ENCODE measurements around the gene TTR. TPM values are rescaled to one million over a fixed set of nuclear protein-coding genes. Genes with fewer than 3 reads are reported as not detected.

TTR gene
- total RNA-seq, 2 donors from 2014 or later: 1.7 to 2.8 TPM

DNA sequence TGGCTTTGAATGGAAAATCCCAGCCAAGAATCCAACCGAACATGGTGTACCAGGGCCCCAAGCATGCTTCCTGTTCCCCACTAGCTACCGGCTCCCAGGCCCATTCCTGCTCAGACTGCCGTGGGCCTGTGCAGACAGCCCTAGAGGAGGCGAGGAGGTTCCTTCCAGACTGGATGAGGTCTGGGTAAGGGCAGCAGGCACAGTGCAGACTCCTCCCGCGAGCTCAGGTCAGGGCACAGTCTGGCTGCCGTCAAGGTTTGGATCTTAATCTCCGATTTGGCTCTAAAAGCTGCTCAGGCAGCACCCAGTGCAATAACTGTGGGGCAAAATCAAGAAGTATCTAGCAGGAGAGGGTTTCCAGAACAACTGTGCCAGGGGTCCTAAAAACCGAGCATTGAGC is 19.3 kb upstream of the TTR start:
- no peak overlapping the region for H3K4me3 ChIP-seq
- no peaks in the 10 kb centered on the region for H3K9me3 ChIP-seq
- H3K27me3 ChIP-seq: no peaks in the 10 kb centered on the region
- no peaks in the 10 kb centered on the region for H3K36me3 ChIP-seq
- no peaks in the 10 kb centered on the region for H3K4me1 ChIP-seq
- intact Hi-C loops (cut with DNase I): no loop called here
- H3K9ac ChIP-seq (ENCODE audit: low read depth in 2 of 2, low read length in 2 of 2): no peak overlapping the region
- DNase-seq: no peak
- no peak overlapping the region for H3K27ac ChIP-seq
- TF ChIP-seq, protein P1, sequence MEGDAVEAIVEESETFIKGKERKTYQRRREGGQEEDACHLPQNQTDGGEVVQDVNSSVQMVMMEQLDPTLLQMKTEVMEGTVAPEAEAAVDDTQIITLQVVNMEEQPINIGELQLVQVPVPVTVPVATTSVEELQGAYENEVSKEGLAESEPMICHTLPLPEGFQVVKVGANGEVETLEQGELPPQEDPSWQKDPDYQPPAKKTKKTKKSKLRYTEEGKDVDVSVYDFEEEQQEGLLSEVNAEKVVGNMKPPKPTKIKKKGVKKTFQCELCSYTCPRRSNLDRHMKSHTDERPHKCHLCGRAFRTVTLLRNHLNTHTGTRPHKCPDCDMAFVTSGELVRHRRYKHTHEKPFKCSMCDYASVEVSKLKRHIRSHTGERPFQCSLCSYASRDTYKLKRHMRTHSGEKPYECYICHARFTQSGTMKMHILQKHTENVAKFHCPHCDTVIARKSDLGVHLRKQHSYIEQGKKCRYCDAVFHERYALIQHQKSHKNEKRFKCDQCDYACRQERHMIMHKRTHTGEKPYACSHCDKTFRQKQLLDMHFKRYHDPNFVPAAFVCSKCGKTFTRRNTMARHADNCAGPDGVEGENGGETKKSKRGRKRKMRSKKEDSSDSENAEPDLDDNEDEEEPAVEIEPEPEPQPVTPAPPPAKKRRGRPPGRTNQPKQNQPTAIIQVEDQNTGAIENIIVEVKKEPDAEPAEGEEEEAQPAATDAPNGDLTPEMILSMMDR (IDR thresholded peaks at IDR 0.05): no peak

DNA sequence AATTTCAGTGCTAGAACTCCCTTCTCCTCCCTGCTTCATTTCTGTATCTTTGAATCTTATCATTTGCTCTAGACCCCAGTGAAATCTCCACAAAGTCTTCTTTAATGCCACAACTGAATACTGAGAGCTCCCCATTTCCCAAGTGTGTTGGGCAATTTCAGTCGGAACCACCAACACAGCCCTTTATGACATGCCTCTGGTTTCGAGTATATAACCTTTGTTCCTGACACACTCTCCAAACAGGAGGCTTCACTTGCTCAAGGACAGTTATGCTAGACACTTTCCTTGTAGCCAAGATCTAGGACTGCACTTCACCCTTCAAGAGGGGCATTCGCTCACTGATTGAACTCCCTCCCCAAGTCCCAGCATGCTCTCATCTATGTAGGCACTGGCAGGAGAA is 18.6 kb upstream of the TTR start:
- TF ChIP-seq, protein P1 (IDR thresholded peaks at IDR 0.05): no peak
- Histone ChIP-seq H3K27me3 (no peaks in the 10 kb centered on the region), H3K9me3 (no peaks in the 10 kb centered on the region), H3K27ac (no peak overlapping the region), H3K4me3 (no peak overlapping the region), H3K9ac (ENCODE audit: low read depth in 2 of 2, low read length in 2 of 2) (no peak overlapping the region), H3K4me1 (no peaks in the 10 kb centered on the region), H3K36me3 (no peaks in the 10 kb centered on the region)
- DNase-seq: no peak
- intact Hi-C loops (cut with DNase I): no loop called here

DNA sequence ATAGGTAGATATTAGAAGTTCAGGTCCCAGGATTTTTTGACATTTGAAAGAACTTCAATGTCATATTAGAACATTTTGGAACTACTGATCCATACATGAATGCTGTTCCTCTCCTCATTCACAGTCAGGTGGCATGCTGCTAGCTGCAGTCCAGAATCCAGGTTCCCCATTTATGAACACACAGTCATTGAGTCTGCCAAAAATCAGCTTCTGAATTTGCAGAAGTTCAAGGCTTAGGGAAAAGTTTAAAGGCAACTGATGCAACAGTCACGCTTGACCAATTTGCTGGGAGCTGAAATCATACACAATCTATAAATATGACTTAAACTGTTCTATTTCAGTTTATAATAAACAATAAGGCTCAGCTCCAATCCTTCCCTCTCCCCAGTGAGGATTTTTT is 17.3 kb upstream of the TTR start:
- intact Hi-C loops (cut with DNase I): no loop called here
- H3K36me3 ChIP-seq: no peaks in the 10 kb centered on the region
- H3K9ac ChIP-seq (ENCODE audit: low read depth in 2 of 2, low read length in 2 of 2): no peak overlapping the region
- H3K27me3 ChIP-seq: no peaks in the 10 kb centered on the region
- H3K27ac ChIP-seq: no peak overlapping the region
- H3K4me1 ChIP-seq: no peaks in the 10 kb centered on the region
- H3K9me3 ChIP-seq: no peaks in the 10 kb centered on the region
- no peak for DNase-seq
- TF ChIP-seq, protein P1 (IDR thresholded peaks at IDR 0.05): no peak
- no peak overlapping the region for H3K4me3 ChIP-seq

DNA sequence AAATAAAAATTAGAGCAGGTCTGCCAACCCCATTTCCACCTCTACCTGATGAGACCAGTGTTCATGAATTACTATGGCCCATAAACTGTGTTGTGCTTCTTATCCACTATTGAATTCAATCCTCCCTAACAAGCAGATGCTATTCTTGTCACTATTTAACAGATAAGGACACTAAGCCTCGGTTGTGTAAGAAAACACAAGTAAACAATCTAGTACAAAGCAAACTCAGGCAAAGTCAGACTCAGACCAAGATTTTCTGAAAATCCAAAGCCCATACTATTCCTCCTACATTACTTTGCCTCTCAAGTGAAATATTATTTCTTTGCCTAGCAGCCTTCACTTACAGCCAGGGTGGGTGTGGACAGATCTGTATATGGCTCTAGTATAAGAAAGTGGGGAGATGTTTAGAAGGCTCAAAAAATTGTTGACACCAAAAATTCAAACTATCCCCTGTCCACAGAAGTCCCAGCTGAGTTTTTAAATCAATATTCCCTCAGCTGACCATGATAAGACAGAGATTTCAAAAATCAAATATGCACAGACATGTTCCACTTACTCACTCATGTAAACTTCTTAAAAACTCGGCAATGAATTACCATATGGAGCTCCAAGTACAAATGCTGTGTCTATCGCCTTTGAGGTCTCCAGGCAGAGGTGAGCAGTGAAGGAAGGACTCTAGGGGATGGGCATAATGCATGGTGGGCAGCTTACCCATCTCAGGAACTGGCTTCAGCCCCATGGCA is 16.0 kb upstream of the TTR start:
- TF ChIP-seq, protein P1 (IDR thresholded peaks at IDR 0.05): no peak
- intact Hi-C loops (cut with DNase I): no loop called here
- no peak overlapping the region for H3K4me3 ChIP-seq
- H3K9me3 ChIP-seq: no peaks in the 10 kb centered on the region
- no peak overlapping the region for H3K27ac ChIP-seq
- no peak for DNase-seq
- no peaks in the 10 kb centered on the region for H3K27me3 ChIP-seq
- no peaks in the 10 kb centered on the region for H3K36me3 ChIP-seq
- no peak overlapping the region for H3K9ac ChIP-seq (ENCODE audit: low read depth in 2 of 2, low read length in 2 of 2)
- no peaks in the 10 kb centered on the region for H3K4me1 ChIP-seq

DNA sequence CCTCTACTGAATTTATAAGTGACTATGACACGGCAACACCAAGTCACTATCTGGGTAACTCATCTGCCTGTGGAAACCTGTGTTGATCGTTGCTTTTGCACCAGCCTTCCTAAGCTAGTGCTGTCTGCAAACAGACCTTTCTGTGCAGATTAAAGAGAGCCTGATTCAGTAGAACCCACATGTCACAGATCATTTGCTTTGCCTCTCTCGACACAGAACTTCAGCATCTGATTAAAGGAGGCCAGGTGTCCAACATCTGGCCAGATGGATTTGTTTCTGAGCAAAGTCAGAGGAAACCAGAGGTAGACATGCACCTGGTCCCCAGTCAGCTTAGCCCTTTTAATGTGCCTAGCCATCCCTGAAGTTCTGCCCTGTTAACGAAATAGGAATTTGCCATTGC is 15.0 kb upstream of the TTR start:
- H3K4me1 ChIP-seq: no peaks in the 10 kb centered on the region
- no peaks in the 10 kb centered on the region for H3K9me3 ChIP-seq
- H3K36me3 ChIP-seq: no peaks in the 10 kb centered on the region
- H3K9ac ChIP-seq (ENCODE audit: low read depth in 2 of 2, low read length in 2 of 2): no peak overlapping the region
- no peak overlapping the region for H3K27ac ChIP-seq
- no peak overlapping the region for H3K4me3 ChIP-seq
- intact Hi-C loops (cut with DNase I): no loop called here
- TF ChIP-seq, protein P1 (IDR thresholded peaks at IDR 0.05): no peak
- no peaks in the 10 kb centered on the region for H3K27me3 ChIP-seq
- DNase-seq: no peak
